Right lobe of liver (tissue), 4 donors: ENCODE results near the gene KRTCAP2.
"Not testable (repeated sequence)": the region's sequence is repeated elsewhere in the genome, so short reads cannot be mapped to it uniquely, and the experiment has no call there.

Experiments
- POLR2A ChIP-seq: fragments of 450-650 bp; IDR thresholded peaks from one replicate; pipeline ENCODE4 v1.6.1; 2017; ENCODE audit warnings: antibody characterized with exemption, mild to moderate bottlenecking
- TF ChIP-seq, protein P1 (sequence below), 4 donors: fragments of 200-600 bp in 3 of 4; fragments of 450-650 bp in 1 of 4; IDR thresholded peaks; one replicate each; pipeline versions ENCODE4 v1.5.1 to v1.8.0; 2016 to 2022; ENCODE audit warnings: antibody characterized with exemption in 4 of 4, mild to moderate bottlenecking in 2 of 4
- donor health status: DM: no; HTN: no; CAD: no.
- donor health status: DM: no; HTN: no; CAD: no.
- donor health status: DM: no; HTN: yes; CAD: no.

DNA sequence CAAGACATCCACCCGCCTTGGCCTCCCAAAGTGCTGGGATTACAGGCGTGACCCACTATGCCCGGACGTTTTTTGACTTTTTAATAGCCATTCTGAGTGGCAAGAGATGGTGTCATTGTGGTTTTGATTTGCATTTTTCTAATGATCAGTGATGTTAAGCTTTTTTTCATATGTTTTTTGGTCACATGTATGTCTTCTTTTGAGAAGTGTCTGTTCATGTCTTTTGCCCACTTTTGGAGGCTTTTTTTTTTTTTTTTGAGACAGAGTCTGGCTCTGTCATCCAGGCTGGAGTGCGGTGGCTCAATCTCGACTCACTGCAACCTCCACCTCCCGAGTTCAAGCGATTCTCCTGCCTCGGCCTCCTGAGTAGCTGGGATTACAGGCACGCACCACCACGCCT, 8.5 kb downstream of the KRTCAP2 start:
- TF ChIP-seq, protein P1, sequence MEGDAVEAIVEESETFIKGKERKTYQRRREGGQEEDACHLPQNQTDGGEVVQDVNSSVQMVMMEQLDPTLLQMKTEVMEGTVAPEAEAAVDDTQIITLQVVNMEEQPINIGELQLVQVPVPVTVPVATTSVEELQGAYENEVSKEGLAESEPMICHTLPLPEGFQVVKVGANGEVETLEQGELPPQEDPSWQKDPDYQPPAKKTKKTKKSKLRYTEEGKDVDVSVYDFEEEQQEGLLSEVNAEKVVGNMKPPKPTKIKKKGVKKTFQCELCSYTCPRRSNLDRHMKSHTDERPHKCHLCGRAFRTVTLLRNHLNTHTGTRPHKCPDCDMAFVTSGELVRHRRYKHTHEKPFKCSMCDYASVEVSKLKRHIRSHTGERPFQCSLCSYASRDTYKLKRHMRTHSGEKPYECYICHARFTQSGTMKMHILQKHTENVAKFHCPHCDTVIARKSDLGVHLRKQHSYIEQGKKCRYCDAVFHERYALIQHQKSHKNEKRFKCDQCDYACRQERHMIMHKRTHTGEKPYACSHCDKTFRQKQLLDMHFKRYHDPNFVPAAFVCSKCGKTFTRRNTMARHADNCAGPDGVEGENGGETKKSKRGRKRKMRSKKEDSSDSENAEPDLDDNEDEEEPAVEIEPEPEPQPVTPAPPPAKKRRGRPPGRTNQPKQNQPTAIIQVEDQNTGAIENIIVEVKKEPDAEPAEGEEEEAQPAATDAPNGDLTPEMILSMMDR (IDR thresholded peaks at IDR 0.05) = not testable (repeated sequence)
- TF ChIP-seq POLR2A = not testable (repeated sequence)
